Lower leg skin (tissue), 4 donors: ENCODE data around the gene CENPE. TPM values are rescaled to one million over a fixed set of nuclear protein-coding genes. Genes with fewer than 3 reads are reported as not detected.

ENCODE experiments used
- DNase-seq, 2 donors: peaks; one replicate each; pipeline ENCODE4 v3.0.0-alpha.2; 2019; ENCODE audit warnings: low spot score in 2 of 2
- H3K4me3 ChIP-seq: fragments of 200-600 bp; sonication (generic); 2 replicates; pipeline ENCODE4 v1.5.1; 2017; ENCODE audit warnings: mild to moderate bottlenecking, low read depth; ENCODE audit not compliant: poor library complexity, severe bottlenecking
- CTCF ChIP-seq, 3 donors: fragments of 450-650 bp; IDR thresholded peaks; one replicate each; pipeline ENCODE4 v1.5.1; 2016; ENCODE audit warnings: antibody characterized with exemption in 3 of 3, mild to moderate bottlenecking in 3 of 3, moderate library complexity in 2 of 3
- POLR2A ChIP-seq, 2 donors: fragments of 450-650 bp; IDR thresholded peaks; one replicate each; pipeline ENCODE4 v1.6.1; 2016 to 2017; ENCODE audit warnings: antibody characterized with exemption in 2 of 2, mild to moderate bottlenecking in 1 of 2, moderate library complexity in 1 of 2
- WGBS, 2 donors: methylation state at CpG; one replicate each; pipeline ENCODE4 v1.1.5; 2018; 5-methylcytosine and 5-hydroxymethylcytosine counted together
- intact Hi-C: fragments of 100-400 bp; cut with DNase I; formaldehyde crosslinking; loops from one replicate; pipeline ENCODE4 v1.15.0; 2023; ENCODE audit warnings: low total_unique reads
- total RNA-seq, 4 donors: library from RNA; depleted of rRNA; stranded (reverse); fragments of >200 nt; gene quantifications; one replicate each; pipeline ENCODE4 v1.1.0, GENCODE V29; 2016

CENPE gene
- total RNA-seq, 4 donors from 2014 or later, result 0.80 to 1.7 (median 1.4) TPM

GRCh38 chr4:103118166-103118565, 80.0 kb downstream of the CENPE start:
- no peak overlapping the region for H3K4me3 ChIP-seq
- DNase-seq, result no peak
- intact Hi-C loops, result no loop called here
- no peak for TF ChIP-seq CTCF (IDR thresholded peaks at IDR 0.05)
- no peak for TF ChIP-seq POLR2A (IDR thresholded peaks at IDR 0.05)
- 61 to 64% methylated on average over 1 of the region's 1 CpG for WGBS, 2 donors

GRCh38 chr4:103111598-103111997, 86.5 kb downstream of the CENPE start:
- intact Hi-C loops, result no loop called here
- no peak for DNase-seq
- 65 to 95% methylated on average over 4 of the region's 4 CpGs for WGBS, 2 donors
- TF ChIP-seq POLR2A (IDR thresholded peaks at IDR 0.05), result no peak
- TF ChIP-seq CTCF (IDR thresholded peaks at IDR 0.05), result no peak
- H3K4me3 ChIP-seq, result no peak overlapping the region

DNA sequence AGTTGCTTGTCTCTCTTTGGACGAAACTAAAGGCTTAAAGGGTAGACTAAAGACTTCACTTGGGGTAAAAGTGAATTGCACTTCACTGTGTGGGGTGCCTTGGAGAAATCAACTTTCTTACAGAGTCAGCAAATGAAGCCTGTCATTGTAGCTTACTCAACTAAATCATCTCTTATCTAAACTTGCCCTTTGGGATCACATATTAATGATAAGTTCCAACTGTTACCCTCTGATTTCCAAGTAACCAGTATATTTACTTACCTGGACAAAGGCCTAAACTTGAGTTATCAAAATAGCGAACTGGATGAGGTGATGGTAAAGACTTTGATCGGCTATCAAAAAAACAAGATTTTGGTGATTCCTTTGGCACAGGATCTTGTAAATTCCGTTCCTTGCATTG, 89.6 kb downstream of the CENPE start:
- H3K4me3 ChIP-seq, result no peak overlapping the region
- DNase-seq, result no peak
- 95 to 98% methylated on average over 4 of the region's 4 CpGs for WGBS, 2 donors
- no peak for TF ChIP-seq POLR2A (IDR thresholded peaks at IDR 0.05)
- no peak for TF ChIP-seq CTCF (IDR thresholded peaks at IDR 0.05)
- intact Hi-C loops, result no loop called here

- H3K4me3 ChIP-seq, result no peak overlapping the region
- WGBS, 2 donors, result 92 to 96% methylated on average over 2 of the region's 2 CpGs
- no peak for DNase-seq
- intact Hi-C loops, result no loop called here
- TF ChIP-seq CTCF (IDR thresholded peaks at IDR 0.05), result no peak
- no peak for TF ChIP-seq POLR2A (IDR thresholded peaks at IDR 0.05)
These were observed 92.4 kb downstream of the CENPE start for GRCh38 chr4:103105558-103106356.

DNA sequence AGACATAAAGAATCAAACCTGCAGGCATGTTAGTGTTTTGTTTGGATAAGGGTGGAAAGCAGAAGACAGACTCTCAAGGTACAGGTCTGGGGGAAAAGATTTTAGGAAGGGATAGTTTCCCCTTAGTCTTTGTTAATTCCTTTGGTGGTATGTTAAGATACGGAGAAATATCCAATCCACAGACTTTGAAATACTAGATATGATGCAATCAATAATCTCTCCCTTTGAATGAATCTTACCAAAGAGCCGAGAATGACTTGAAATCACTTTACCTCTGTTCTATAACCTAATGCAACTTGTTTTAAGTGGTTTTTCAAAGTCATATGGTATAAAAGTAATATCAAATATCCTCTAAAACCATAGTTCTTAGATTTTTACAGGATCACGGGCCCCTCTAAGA, 93.3 kb downstream of the CENPE start:
- intact Hi-C loops, result no loop called here
- WGBS, 2 donors, result 97 to 98% methylated on average over 3 of the region's 3 CpGs
- DNase-seq, result no peak
- no peak overlapping the region for H3K4me3 ChIP-seq
- TF ChIP-seq CTCF (IDR thresholded peaks at IDR 0.05) (no peak), POLR2A (IDR thresholded peaks at IDR 0.05) (no peak)

- TF ChIP-seq CTCF (IDR thresholded peaks at IDR 0.05) (no peak), POLR2A (IDR thresholded peaks at IDR 0.05) (no peak)
- intact Hi-C loops, result no loop called here
- DNase-seq, result no peak
- no peak overlapping the region for H3K4me3 ChIP-seq
- WGBS, 2 donors, result 60 to 61% methylated on average over 5 of the region's 5 CpGs
These were observed 97.5 kb downstream of the CENPE start for GRCh38 chr4:103100691-103101090.
